Type B pancreatic cell (in vitro differentiated cells): ENCODE results near the gene MCTP1. TPM values are rescaled to one million over a fixed set of nuclear protein-coding genes. Genes with fewer than 3 reads are reported as not detected.

ENCODE experiments used
- DNase-seq: peaks from one replicate; pipeline ENCODE4 v3.0.0; 2021; ENCODE audit warnings: mixed read lengths; ENCODE audit not compliant: unreplicated experiment; ENCODE audit errors: extremely low spot score
- H3K27ac Mint-ChIP-seq: 2 replicates; pipeline ENCODE4 v1.8.0; 2021; ENCODE audit warnings: mild to moderate bottlenecking, mixed read lengths
- H3K27me3 Mint-ChIP-seq: 2 replicates; pipeline ENCODE4 v1.8.0; 2021; ENCODE audit warnings: mixed read lengths
- H3K36me3 Mint-ChIP-seq: 2 replicates; pipeline ENCODE4 v1.8.0; 2021; ENCODE audit warnings: mixed read lengths
- H3K4me1 Mint-ChIP-seq: one replicate; pipeline ENCODE4 v1.8.0; 2021; ENCODE audit warnings: mixed read lengths; ENCODE audit not compliant: unreplicated experiment
- H3K4me3 Mint-ChIP-seq: 2 replicates; pipeline ENCODE4 v1.8.0; 2021; ENCODE audit warnings: mild to moderate bottlenecking, mixed read lengths
- H3K9me3 Mint-ChIP-seq: 2 replicates; pipeline ENCODE4 v1.8.0; 2021; ENCODE audit warnings: mixed read lengths
- total RNA-seq: library from RNA; stranded (reverse); gene quantifications from 2 replicates; pipeline ENCODE4 v1.2.1, GENCODE V29; 2021; ENCODE audit warnings: low replicate concordance
- TF ChIP-seq, protein P1 (sequence below): fragments of 200-600 bp; sonication (generic); conservative IDR thresholded peaks from 2 replicates; pipeline ENCODE4 v1.5.0; 2021; ENCODE audit warnings: antibody characterized with exemption, mild to moderate bottlenecking

MCTP1 gene
- total RNA-seq, 1 donor from 2014 or later: 4.6 TPM

DNA sequence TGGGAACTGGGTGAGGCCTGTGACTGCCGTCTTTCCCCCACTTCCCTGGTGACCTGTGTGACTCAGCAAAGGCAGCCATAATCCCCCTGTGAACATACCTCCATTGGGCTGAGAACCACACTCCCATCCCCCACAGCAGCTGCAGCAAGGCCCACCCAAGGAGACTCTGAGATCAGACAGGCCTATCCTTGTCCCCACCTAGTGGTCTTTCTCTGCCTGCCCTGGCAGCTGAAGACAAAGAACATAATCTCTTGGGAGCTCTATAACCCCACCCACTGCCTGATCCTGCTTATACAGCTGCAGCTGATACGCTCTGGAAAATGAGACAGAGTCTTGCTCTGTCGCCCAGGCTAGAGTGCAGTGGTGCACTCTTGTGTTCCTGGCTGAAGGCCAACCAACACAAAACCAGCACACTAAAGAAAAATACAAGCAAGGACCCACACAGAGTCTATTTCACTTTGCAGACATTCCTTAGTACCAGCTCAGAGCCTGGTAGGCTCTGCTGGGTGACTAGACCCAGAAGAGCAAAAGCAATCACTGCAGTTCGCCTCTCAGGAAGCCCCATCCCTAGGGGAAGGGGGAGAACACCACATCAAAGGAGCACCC, 106.7 kb downstream of the MCTP1 start:
- no peak for DNase-seq
- no peak overlapping the region for H3K4me3 Mint-ChIP-seq
- peaks cover 7% of the 10 kb centered on the region for H3K9me3 Mint-ChIP-seq
- H3K4me1 Mint-ChIP-seq: peaks cover 13% of the 10 kb centered on the region
- TF ChIP-seq, protein P1, sequence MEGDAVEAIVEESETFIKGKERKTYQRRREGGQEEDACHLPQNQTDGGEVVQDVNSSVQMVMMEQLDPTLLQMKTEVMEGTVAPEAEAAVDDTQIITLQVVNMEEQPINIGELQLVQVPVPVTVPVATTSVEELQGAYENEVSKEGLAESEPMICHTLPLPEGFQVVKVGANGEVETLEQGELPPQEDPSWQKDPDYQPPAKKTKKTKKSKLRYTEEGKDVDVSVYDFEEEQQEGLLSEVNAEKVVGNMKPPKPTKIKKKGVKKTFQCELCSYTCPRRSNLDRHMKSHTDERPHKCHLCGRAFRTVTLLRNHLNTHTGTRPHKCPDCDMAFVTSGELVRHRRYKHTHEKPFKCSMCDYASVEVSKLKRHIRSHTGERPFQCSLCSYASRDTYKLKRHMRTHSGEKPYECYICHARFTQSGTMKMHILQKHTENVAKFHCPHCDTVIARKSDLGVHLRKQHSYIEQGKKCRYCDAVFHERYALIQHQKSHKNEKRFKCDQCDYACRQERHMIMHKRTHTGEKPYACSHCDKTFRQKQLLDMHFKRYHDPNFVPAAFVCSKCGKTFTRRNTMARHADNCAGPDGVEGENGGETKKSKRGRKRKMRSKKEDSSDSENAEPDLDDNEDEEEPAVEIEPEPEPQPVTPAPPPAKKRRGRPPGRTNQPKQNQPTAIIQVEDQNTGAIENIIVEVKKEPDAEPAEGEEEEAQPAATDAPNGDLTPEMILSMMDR: peak; percentile 56
- no peaks in the 10 kb centered on the region for H3K27me3 Mint-ChIP-seq
- peaks cover 3% of the 10 kb centered on the region for H3K36me3 Mint-ChIP-seq
- no peak overlapping the region for H3K27ac Mint-ChIP-seq

DNA sequence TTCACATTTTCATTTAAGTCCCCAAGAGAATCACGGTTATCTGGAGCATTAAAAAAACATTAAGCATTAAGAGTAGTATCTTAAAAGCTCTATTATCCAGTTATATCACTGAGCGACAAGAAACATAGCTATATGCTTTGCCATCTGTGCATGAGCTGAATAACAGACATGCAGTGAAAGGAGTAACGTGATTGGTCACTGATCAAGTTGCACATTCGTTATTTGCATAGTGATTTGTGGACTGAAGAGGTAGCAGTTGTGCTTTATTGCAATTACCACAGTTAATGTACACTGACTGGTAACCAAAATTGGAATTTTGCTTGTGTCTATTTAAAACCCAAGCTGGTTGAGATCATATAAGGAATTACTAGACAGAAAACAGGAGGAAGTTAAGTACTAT, 107.4 kb downstream of the MCTP1 start:
- H3K27ac Mint-ChIP-seq: no peak overlapping the region
- H3K4me1 Mint-ChIP-seq: peaks cover 13% of the 10 kb centered on the region
- peaks cover 7% of the 10 kb centered on the region for H3K9me3 Mint-ChIP-seq
- TF ChIP-seq, protein P1: no peak
- peaks cover 3% of the 10 kb centered on the region for H3K36me3 Mint-ChIP-seq
- DNase-seq: no peak
- H3K4me3 Mint-ChIP-seq: no peak overlapping the region
- no peaks in the 10 kb centered on the region for H3K27me3 Mint-ChIP-seq

DNA sequence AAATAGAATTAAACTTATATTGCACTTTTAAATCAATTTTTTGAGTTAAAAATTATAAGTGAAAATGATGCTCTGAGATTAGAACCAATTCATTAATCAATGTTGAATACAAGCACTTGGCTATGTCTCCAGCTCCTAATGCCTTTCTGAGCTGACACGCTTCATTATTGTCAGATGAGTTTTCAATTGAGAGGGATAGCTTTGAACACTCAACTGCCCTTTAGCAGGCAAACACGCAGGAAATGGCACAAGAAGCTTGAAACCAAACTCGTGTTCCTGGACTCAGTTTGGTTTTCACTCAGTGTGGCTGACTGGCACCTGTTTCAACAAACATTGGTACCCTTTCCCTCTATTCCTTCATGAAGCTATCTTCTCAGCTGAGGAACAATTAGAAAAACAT, 109.8 kb downstream of the MCTP1 start:
- peaks cover 7% of the 10 kb centered on the region for H3K9me3 Mint-ChIP-seq
- H3K36me3 Mint-ChIP-seq: peaks cover 3% of the 10 kb centered on the region
- H3K4me1 Mint-ChIP-seq: peaks cover 13% of the 10 kb centered on the region
- no peak overlapping the region for H3K4me3 Mint-ChIP-seq
- no peak for DNase-seq
- TF ChIP-seq, protein P1: no peak
- no peak overlapping the region for H3K27ac Mint-ChIP-seq
- H3K27me3 Mint-ChIP-seq: no peaks in the 10 kb centered on the region

DNA sequence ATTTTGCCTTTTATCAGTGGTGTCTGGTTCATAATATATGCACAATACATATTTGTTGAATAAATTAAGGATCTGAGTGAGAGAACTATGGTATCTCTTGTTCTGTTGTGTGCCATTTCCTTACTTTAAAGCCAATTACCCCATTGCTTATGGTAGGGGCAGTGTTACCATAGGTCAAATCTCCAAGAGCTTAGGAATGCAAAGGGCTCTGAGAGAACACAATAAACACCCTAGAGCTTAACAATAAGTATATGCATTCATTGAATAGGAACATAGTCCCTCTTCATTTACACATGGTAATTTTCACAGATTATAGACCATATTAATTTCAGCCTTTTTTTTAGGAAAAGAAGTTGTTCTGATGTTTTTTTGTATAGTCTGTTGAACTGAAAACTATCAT, 112.2 kb downstream of the MCTP1 start:
- no peaks in the 10 kb centered on the region for H3K9me3 Mint-ChIP-seq
- H3K4me1 Mint-ChIP-seq: peaks cover 3% of the 10 kb centered on the region
- no peak overlapping the region for H3K27ac Mint-ChIP-seq
- peaks cover 3% of the 10 kb centered on the region for H3K36me3 Mint-ChIP-seq
- no peak for DNase-seq
- H3K27me3 Mint-ChIP-seq: no peaks in the 10 kb centered on the region
- no peak overlapping the region for H3K4me3 Mint-ChIP-seq
- TF ChIP-seq, protein P1: no peak

DNA sequence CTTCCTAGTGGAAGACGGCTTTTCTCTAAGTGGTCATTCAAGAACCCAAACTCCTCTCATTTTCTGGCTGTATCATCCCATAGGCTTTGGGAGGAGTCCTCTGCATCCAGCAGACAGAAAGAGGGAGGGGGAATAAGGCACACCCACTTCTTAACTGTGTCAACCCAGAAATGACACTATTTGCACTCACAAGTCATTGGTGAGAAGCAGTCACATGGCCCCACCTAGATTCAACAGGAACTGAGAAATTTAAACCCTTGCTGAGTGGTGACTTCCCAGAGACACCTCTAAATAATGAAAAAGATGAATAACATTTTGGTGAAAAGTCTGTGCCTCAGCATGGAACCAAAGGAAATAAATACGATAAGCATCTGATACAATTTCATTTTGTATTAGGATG, 120.0 kb downstream of the MCTP1 start:
- Mint-ChIP-seq H3K36me3 (no peaks in the 10 kb centered on the region), H3K9me3 (no peaks in the 10 kb centered on the region), H3K4me3 (no peak overlapping the region), H3K27me3 (no peaks in the 10 kb centered on the region), H3K27ac (no peak overlapping the region), H3K4me1 (no peaks in the 10 kb centered on the region)
- TF ChIP-seq, protein P1: no peak
- no peak for DNase-seq

DNA sequence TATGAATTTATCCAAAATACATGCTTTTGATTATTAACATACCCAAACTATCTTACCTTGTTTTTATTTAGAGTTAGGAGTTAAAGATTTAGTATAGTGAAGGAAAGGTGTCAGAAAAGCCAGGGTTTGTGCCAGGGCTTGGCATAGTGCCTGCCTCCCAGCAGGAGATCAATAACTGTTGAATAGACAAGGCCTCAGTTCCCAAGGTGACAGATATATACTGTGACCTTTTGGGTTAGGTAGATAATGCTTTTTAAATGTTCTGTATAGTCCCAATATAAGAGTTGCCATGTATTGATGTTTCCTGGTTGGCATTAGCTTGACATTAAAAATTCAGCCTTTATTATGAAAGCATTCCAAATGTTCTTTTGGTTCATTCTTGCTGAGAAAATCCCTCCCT, 121.8 kb downstream of the MCTP1 start:
- no peaks in the 10 kb centered on the region for H3K27me3 Mint-ChIP-seq
- DNase-seq: no peak
- no peaks in the 10 kb centered on the region for H3K9me3 Mint-ChIP-seq
- no peaks in the 10 kb centered on the region for H3K36me3 Mint-ChIP-seq
- no peak overlapping the region for H3K27ac Mint-ChIP-seq
- TF ChIP-seq, protein P1: no peak
- no peak overlapping the region for H3K4me3 Mint-ChIP-seq
- no peaks in the 10 kb centered on the region for H3K4me1 Mint-ChIP-seq
